ENCODE results near the gene KCNMB2. TPM values are rescaled to one million over a fixed set of nuclear protein-coding genes. Genes with fewer than 3 reads are reported as not detected.

KCNMB2 gene
- total RNA-seq, 1 donor from 2014 or later, result not detected

DNA sequence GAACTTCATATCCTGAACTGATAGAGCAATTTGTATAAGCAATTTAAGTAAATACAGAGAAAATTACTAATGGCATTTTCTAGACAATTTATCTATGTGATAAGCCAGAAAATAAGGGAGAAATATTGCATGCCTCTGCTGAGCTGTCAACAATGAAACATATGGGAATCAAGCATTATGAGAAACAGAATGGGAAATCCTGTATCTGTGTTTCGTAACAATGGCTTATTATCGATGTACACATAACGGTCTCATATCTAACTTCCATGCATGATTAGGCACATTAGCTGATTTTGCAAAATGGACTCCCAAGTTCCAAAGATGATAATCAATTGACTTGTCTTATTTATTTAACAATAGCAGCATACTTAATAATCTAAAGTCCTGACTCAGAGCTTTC, 30.4 kb upstream of the KCNMB2 start:
- Mint-ChIP-seq H3K27me3 (ENCODE audit: unreplicated experiment) (no peaks in the 10 kb centered on the region), H3K36me3 (ENCODE audit: unreplicated experiment) (no peaks in the 10 kb centered on the region), H3K4me3 (ENCODE audit: unreplicated experiment) (no peak overlapping the region), H3K4me1 (ENCODE audit: unreplicated experiment) (peaks cover 4% of the 10 kb centered on the region), H3K27ac (ENCODE audit: unreplicated experiment) (no peak overlapping the region), H3K9me3 (ENCODE audit: unreplicated experiment) (no peaks in the 10 kb centered on the region)
- TF ChIP-seq, protein P1, sequence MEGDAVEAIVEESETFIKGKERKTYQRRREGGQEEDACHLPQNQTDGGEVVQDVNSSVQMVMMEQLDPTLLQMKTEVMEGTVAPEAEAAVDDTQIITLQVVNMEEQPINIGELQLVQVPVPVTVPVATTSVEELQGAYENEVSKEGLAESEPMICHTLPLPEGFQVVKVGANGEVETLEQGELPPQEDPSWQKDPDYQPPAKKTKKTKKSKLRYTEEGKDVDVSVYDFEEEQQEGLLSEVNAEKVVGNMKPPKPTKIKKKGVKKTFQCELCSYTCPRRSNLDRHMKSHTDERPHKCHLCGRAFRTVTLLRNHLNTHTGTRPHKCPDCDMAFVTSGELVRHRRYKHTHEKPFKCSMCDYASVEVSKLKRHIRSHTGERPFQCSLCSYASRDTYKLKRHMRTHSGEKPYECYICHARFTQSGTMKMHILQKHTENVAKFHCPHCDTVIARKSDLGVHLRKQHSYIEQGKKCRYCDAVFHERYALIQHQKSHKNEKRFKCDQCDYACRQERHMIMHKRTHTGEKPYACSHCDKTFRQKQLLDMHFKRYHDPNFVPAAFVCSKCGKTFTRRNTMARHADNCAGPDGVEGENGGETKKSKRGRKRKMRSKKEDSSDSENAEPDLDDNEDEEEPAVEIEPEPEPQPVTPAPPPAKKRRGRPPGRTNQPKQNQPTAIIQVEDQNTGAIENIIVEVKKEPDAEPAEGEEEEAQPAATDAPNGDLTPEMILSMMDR (IDR thresholded peaks at IDR 0.05), result no peak
- no peak for DNase-seq (ENCODE audit: extremely low spot score, unreplicated experiment)

DNA sequence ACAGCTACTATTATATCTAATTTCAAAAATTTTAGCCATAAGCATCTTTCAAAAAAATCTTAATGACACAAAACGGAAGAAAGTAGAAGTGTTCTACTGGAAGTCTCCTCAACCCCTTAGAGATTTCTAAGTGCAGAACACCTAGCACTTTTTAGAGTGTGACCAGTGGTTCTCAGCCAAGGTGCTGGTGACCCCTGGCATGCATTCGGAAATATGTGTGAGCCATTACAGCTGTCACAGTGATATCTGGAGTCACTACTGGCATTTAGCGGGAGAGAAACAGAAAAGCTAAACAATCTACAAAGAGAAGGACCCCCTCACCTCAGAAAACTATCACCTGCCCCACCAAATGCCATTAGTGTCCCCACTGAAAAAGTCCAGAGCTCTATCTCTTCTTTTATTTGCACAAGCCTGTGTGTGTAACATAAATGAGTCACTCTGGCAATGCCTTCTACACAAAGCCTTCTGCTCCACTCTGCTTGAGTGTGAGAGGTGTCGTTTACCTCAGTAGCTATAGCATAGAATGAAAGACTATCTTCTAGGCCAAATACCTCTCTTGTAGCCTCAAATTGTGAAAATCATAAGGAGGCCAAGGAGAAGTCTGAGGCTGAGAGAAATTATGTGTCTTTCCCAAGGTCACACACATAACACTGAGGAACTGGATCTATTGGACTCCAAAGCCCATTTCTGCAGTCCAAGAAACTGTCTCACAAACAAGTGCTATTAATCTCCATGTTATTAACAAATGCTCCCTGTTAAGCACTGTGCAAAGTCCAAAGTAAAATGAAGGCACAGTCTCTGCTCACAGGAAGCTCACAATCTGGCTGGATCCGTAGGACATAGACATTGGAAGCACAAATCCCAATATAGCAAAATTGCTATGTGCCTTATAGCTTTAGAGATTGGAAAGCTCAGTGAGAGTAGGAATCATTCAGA, 28.5 kb upstream of the KCNMB2 start:
- Mint-ChIP-seq H3K36me3 (ENCODE audit: unreplicated experiment) (no peaks in the 10 kb centered on the region), H3K4me1 (ENCODE audit: unreplicated experiment) (peaks cover 4% of the 10 kb centered on the region), H3K4me3 (ENCODE audit: unreplicated experiment) (no peak overlapping the region), H3K27ac (ENCODE audit: unreplicated experiment) (no peak overlapping the region), H3K27me3 (ENCODE audit: unreplicated experiment) (no peaks in the 10 kb centered on the region), H3K9me3 (ENCODE audit: unreplicated experiment) (no peaks in the 10 kb centered on the region)
- TF ChIP-seq, protein P1 (IDR thresholded peaks at IDR 0.05), result no peak
- no peak for DNase-seq (ENCODE audit: extremely low spot score, unreplicated experiment)

DNA sequence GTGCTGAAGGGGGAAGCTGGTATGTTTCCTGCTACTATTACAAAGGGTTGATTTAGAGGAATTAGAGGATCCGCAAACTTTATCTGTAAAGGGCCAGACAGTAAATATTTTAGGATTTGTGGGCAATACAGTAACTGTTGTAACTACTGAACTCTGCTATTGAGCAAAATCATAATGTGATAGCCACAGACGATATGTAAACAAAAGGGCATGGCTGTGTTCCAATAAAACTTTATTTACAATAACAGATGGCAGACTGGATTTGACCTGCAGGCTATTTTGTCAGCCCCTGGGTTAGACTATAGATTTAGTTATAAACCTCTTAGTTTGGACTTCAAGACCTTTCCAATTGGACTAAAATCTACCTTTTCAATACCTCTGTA, 27.8 kb upstream of the KCNMB2 start:
- no peaks in the 10 kb centered on the region for H3K9me3 Mint-ChIP-seq (ENCODE audit: unreplicated experiment)
- TF ChIP-seq, protein P1 (IDR thresholded peaks at IDR 0.05), result no peak
- H3K27me3 Mint-ChIP-seq (ENCODE audit: unreplicated experiment), result no peaks in the 10 kb centered on the region
- H3K27ac Mint-ChIP-seq (ENCODE audit: unreplicated experiment), result no peak overlapping the region
- peaks cover 4% of the 10 kb centered on the region for H3K4me1 Mint-ChIP-seq (ENCODE audit: unreplicated experiment)
- H3K36me3 Mint-ChIP-seq (ENCODE audit: unreplicated experiment), result no peaks in the 10 kb centered on the region
- DNase-seq (ENCODE audit: extremely low spot score, unreplicated experiment), result no peak
- H3K4me3 Mint-ChIP-seq (ENCODE audit: unreplicated experiment), result no peak overlapping the region

DNA sequence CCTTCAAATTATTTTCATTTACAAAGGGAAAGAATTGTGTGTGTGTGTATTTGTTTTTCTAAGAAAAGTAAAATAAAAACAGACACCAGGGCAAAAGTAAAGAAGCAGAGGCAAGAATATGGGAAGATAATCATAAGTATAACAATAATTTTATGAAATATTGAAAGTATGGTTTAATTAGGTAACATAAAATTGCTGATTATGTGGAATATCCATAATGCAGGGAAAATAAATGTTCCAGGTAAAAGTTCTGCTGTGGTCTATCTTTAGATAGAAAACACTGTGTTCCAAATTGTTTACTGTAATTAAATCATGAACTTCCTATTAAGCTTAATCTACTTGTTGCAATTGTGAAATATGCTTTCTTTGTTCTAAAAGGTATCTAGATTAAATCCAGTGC, 25.7 kb upstream of the KCNMB2 start:
- Mint-ChIP-seq H3K4me1 (ENCODE audit: unreplicated experiment) (peaks cover 4% of the 10 kb centered on the region), H3K36me3 (ENCODE audit: unreplicated experiment) (no peaks in the 10 kb centered on the region), H3K27me3 (ENCODE audit: unreplicated experiment) (no peaks in the 10 kb centered on the region), H3K4me3 (ENCODE audit: unreplicated experiment) (no peak overlapping the region), H3K27ac (ENCODE audit: unreplicated experiment) (no peak overlapping the region), H3K9me3 (ENCODE audit: unreplicated experiment) (no peaks in the 10 kb centered on the region)
- DNase-seq (ENCODE audit: extremely low spot score, unreplicated experiment), result no peak
- TF ChIP-seq, protein P1 (IDR thresholded peaks at IDR 0.05), result no peak

DNA sequence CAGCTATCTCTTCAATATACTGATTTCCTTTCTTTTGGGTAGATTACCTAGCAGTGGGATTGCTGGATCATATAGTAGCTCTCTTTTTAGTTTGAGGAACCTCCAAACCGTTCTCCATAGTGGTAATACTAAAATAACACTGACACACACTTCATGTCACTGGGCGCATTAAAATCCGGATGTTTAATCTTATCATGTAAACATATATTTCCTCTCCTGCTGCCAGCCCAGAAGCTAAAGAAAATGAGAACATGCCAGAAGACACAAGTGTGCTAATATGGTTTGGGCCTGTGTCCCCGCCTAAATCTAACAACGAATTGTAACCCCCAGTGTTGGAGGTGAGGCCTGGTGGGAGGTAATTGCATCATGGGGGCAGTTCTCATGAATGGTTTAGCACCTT, 23.6 kb upstream of the KCNMB2 start:
- DNase-seq (ENCODE audit: extremely low spot score, unreplicated experiment), result no peak
- no peak overlapping the region for H3K4me3 Mint-ChIP-seq (ENCODE audit: unreplicated experiment)
- no peaks in the 10 kb centered on the region for H3K4me1 Mint-ChIP-seq (ENCODE audit: unreplicated experiment)
- no peaks in the 10 kb centered on the region for H3K36me3 Mint-ChIP-seq (ENCODE audit: unreplicated experiment)
- no peak overlapping the region for H3K27ac Mint-ChIP-seq (ENCODE audit: unreplicated experiment)
- H3K9me3 Mint-ChIP-seq (ENCODE audit: unreplicated experiment), result no peaks in the 10 kb centered on the region
- no peaks in the 10 kb centered on the region for H3K27me3 Mint-ChIP-seq (ENCODE audit: unreplicated experiment)
- TF ChIP-seq, protein P1 (IDR thresholded peaks at IDR 0.05), result no peak

Data from osteocyte (in vitro differentiated cells).